Effector CD4-positive, alpha-beta T cell (primary cell): ENCODE measurements around the gene SPRY2.

Experiments used
- DNase-seq: peaks from one replicate; pipeline ENCODE4 v3.0.0-alpha.2; 2020

The SPRY2 gene

GRCh38 chr13:80312012-80312704 is 28.8 kb downstream of the SPRY2 start:
- DNase-seq: no peak

- DNase-seq: no peak
Observed at GRCh38 chr13:80309926-80310325, 31.0 kb downstream of the SPRY2 start.

- no peak for DNase-seq
Observed at GRCh38 chr13:80307401-80307987, 33.4 kb downstream of the SPRY2 start.

- no peak for DNase-seq
Observed at GRCh38 chr13:80306337-80306972, 34.5 kb downstream of the SPRY2 start.

GRCh38 chr13:80305737-80306136 is 35.2 kb downstream of the SPRY2 start:
- DNase-seq: no peak

- no peak for DNase-seq
Observed at GRCh38 chr13:80303225-80303811, 37.6 kb downstream of the SPRY2 start.

GRCh38 chr13:80299046-80299445 is 41.9 kb downstream of the SPRY2 start:
- no peak for DNase-seq

GRCh38 chr13:80297503-80297902 is 43.4 kb downstream of the SPRY2 start:
- no peak for DNase-seq

- DNase-seq: no peak
Observed at GRCh38 chr13:80297094-80297493, 43.8 kb downstream of the SPRY2 start.

GRCh38 chr13:80296638-80297037 is 44.3 kb downstream of the SPRY2 start:
- DNase-seq: no peak

- no peak for DNase-seq
Observed at GRCh38 chr13:80290591-80290990, 50.3 kb downstream of the SPRY2 start.
